ENCODE data around the gene KCTD15.

- TF ChIP-seq CTCF (IDR thresholded peaks at IDR 0.05; ENCODE audit: low read depth, low read length, missing input control) (no peak), MAX (IDR thresholded peaks at IDR 0.05) (no peak), YY1 (IDR thresholded peaks at IDR 0.05) (no peak), TAF1 (conservative IDR thresholded peaks at IDR 0.05) (no peak)
- TF ChIP-seq, protein P1, sequence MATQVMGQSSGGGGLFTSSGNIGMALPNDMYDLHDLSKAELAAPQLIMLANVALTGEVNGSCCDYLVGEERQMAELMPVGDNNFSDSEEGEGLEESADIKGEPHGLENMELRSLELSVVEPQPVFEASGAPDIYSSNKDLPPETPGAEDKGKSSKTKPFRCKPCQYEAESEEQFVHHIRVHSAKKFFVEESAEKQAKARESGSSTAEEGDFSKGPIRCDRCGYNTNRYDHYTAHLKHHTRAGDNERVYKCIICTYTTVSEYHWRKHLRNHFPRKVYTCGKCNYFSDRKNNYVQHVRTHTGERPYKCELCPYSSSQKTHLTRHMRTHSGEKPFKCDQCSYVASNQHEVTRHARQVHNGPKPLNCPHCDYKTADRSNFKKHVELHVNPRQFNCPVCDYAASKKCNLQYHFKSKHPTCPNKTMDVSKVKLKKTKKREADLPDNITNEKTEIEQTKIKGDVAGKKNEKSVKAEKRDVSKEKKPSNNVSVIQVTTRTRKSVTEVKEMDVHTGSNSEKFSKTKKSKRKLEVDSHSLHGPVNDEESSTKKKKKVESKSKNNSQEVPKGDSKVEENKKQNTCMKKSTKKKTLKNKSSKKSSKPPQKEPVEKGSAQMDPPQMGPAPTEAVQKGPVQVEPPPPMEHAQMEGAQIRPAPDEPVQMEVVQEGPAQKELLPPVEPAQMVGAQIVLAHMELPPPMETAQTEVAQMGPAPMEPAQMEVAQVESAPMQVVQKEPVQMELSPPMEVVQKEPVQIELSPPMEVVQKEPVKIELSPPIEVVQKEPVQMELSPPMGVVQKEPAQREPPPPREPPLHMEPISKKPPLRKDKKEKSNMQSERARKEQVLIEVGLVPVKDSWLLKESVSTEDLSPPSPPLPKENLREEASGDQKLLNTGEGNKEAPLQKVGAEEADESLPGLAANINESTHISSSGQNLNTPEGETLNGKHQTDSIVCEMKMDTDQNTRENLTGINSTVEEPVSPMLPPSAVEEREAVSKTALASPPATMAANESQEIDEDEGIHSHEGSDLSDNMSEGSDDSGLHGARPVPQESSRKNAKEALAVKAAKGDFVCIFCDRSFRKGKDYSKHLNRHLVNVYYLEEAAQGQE (IDR thresholded peaks at IDR 0.05) = no peak
Measured at GRCh38 chr19:33849551-33850147, 53.0 kb downstream of the KCTD15 start.
